Measurements from ENCODE around the gene C1orf232.

Gene C1orf232

DNA sequence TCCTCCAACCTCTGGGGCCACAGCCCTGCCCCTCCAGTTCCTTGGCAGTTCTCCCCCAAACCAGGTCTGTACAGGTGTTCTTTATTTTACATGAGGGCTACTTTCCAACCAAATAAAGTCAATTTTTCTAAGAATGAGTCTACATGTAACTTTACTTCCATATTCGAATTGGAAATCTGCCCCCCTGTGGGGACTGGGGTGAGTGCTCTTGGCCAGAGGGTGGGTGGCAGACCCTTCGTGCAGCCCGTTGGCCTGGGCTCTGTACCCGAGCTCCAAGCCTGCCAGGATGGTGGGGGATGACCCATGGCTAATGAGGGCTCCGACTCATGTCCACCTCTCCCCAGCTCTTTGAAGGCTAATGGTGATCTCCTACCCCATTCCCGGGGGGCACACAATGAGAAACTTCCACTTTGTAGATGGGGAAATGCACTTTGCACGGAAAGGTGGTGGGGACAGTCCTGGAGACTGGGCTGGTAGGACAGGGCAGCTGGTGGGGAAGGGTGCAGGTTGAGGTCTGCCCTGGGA is 21.1 kb upstream of the C1orf232 start:
- ChIA-PET CTCF (interaction anchor here (1.0 to 2.7 kb wide), 7 partner anchors 9 to 153 kb away, joined by 3 to 8 read pairs (median 5); partner anchors contain the start of genes CEP85 and ZNF593), POLR2A (no interaction called here)
- TF ChIP-seq, protein P1, sequence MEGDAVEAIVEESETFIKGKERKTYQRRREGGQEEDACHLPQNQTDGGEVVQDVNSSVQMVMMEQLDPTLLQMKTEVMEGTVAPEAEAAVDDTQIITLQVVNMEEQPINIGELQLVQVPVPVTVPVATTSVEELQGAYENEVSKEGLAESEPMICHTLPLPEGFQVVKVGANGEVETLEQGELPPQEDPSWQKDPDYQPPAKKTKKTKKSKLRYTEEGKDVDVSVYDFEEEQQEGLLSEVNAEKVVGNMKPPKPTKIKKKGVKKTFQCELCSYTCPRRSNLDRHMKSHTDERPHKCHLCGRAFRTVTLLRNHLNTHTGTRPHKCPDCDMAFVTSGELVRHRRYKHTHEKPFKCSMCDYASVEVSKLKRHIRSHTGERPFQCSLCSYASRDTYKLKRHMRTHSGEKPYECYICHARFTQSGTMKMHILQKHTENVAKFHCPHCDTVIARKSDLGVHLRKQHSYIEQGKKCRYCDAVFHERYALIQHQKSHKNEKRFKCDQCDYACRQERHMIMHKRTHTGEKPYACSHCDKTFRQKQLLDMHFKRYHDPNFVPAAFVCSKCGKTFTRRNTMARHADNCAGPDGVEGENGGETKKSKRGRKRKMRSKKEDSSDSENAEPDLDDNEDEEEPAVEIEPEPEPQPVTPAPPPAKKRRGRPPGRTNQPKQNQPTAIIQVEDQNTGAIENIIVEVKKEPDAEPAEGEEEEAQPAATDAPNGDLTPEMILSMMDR (IDR thresholded peaks at IDR 0.05; ENCODE audit: control extremely low read depth, extremely low read depth, low read depth, missing control alignments) = no peak
- no peak for DNase-seq (ENCODE audit: extremely low spot score)

DNA sequence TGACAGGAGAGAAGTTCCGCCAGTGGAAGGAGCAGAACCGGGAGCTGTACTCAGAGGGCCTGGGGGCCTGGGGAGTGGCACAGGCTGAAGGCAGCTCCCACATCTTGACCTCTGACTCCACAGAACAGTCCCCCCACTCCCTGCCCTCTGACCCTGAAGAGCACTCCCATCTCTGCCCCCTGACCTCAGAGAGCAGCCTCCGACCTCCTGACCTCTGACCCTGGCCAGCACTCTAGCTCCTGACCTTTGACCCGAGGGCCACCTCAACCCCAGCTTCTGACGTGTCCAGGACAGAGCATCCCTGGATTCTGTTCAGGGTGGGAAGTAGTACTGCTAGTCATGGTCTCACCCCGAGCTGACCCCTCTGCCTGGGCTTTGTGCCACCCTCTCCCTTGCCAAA is 20.6 kb upstream of the C1orf232 start:
- ChIA-PET CTCF (interaction anchor here (1.0 to 2.7 kb wide), 7 partner anchors 9 to 152 kb away, joined by 3 to 8 read pairs (median 5); partner anchors contain the start of genes CEP85 and ZNF593), POLR2A (no interaction called here)
- DNase-seq (ENCODE audit: extremely low spot score) = no peak
- TF ChIP-seq, protein P1 (IDR thresholded peaks at IDR 0.05; ENCODE audit: control extremely low read depth, extremely low read depth, low read depth, missing control alignments) = no peak

DNA sequence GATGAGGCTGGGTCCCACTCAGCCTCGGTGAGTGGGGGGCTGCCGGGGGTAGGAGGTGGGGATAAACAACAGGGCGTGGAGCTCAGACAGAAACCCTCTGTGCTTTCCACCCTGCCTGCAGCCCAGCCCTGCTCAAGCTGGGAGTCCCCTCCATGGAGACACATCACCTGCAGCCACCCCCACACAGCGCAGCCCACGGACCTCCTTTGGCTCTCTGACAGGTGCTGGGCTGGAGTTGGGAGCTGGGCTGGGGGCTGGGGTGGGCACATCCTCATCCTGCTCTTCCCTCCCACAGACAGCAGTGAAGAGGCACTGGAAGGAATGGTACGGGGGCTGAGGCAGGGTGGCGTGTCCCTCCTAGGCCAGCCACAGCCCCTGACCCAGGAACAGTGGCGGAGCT is 19.7 kb upstream of the C1orf232 start:
- TF ChIP-seq, protein P1 (IDR thresholded peaks at IDR 0.05; ENCODE audit: control extremely low read depth, extremely low read depth, low read depth, missing control alignments) = no peak
- ChIA-PET CTCF (interaction anchor here (1.1 to 3.7 kb wide), 4 partner anchors 14 to 46 kb away, joined by 4 to 15 read pairs (median 6); partner anchors contain the start of genes CEP85 and ZNF593), POLR2A (no interaction called here)
- DNase-seq (ENCODE audit: extremely low spot score) = no peak

DNA sequence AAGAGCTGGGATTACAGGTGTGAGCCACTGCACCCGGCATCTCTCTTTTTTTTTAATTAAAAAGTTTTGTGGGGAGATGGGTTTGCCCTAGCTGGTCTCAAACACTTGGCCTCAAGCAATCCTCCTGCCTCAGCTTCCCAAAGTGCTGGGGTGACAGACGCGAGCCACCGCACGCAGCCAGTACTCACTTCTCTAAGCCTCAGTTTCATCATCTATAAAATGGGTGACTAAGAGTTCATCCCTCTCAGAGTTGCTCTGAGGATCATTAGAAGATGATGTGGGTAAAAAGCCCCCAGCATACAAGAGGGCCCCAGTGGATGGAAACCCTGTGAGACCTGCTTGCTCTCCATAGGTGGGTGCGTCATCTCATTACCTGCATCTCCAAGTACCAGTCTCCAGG is 19.1 kb upstream of the C1orf232 start:
- TF ChIP-seq, protein P1 (IDR thresholded peaks at IDR 0.05; ENCODE audit: control extremely low read depth, extremely low read depth, low read depth, missing control alignments) = no peak
- no peak for DNase-seq (ENCODE audit: extremely low spot score)
- ChIA-PET POLR2A (no interaction called here), CTCF (interaction anchor here (2.3 to 3.7 kb wide), 2 partner anchors 17 to 47 kb away, joined by 11 to 15 read pairs; partner anchors contain the start of genes CEP85, ZNF593 and ZNF593OS)

DNA sequence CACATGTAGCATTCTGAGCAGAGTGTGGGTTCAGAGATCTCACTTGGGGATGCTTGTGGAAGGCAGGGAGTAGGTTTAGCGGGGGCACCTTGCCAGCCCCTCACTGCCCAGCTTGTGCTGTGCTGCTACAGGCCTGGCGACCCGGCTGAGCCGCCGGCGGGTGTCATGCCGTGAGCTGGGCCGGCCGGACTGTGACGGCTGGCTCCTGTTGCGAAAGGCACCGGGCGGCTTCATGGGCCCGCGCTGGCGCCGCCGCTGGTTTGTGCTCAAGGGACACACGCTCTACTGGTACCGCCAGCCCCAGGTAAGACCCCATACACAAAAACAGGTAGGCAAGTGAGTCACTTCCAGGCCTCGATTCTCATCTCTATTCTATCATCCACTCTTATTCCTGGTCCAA is 16.1 kb upstream of the C1orf232 start:
- DNase-seq (ENCODE audit: extremely low spot score) = no peak
- POLR2A ChIA-PET = no interaction called here
- CTCF ChIA-PET = no interaction called here

DNA sequence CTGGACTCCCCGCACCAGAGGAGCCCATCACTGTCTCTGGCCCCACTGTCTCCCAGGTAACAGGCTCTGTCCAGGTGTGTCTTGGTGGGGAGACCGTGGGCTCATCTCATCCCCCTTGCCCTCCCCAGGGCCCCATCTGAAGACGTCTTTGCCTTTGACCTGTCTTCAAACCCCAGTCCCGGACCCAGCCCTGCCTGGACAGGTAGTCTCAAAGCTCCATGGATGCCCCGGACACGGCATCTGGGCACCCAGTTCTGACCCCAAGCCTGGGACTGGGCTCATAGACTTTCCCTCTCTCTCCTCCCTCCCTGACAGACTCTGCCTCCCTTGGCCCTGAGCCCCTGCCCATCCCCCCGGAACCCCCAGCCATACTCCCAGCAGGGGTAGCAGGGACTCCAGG is 15.3 kb upstream of the C1orf232 start:
- ChIA-PET POLR2A (no interaction called here), CTCF (interaction anchor here (0.9 to 1.2 kb wide), 3 partner anchors 42 to 233 kb away, joined by 3 to 4 read pairs (median 3); partner anchors contain the start of gene CEP85)
- TF ChIP-seq, protein P1 (IDR thresholded peaks at IDR 0.05; ENCODE audit: control extremely low read depth, extremely low read depth, low read depth, missing control alignments) = no peak
- no peak for DNase-seq (ENCODE audit: extremely low spot score)

More for the DNA sequence above, 16.1 kb upstream of the C1orf232 start:
- TF ChIP-seq, protein P1 (IDR thresholded peaks at IDR 0.05; ENCODE audit: control extremely low read depth, extremely low read depth, low read depth, missing control alignments) = no peak
